ENCODE measurements around the gene CLEC2D. TPM values are rescaled to one million over a fixed set of nuclear protein-coding genes. Genes with fewer than 3 reads are reported as not detected.

CLEC2D gene
- total RNA-seq, 1 experiment from 2014 or later = 1.9 TPM

DNA sequence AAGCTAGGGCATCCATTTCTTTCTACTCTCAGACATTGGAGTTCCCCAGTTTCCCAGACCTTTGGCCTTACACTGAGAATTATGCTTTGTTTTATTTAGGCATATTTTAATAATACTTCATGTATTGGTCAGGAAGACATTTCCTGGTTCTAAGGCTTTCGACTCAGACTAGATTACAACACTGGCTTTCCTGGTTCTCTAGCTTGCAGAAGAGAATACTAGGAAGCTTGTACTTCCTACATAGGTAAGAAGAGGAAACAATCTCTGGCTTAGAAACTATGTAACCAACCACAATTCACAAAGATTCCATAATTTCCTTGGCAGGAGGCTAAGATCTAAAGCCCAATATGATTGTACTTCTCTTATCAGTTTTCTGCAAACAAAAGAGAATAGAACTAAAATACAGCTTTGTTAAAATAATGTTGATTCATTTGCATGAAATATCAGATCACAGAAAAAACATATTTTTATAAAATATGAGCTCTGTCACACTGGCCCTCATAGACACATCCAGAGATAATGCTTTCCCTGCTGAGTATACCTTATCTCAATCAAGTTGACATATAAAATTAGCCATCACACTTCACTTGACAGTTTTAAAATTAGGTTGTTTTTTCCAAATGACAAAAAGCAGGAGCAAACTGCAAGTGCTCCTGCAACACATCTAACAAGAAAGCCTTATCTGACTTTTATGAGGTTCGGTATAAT lies 30.5 kb downstream of the CLEC2D start:
- ChIA-PET RAD21 (ENCODE audit: low non-redundant PET in 1 of 2, low total read pairs in 2 of 2, uncharacterized antibody in 2 of 2, unreplicated experiment in 2 of 2) (interaction anchor here in 1 of 2 experiments (1.2 kb wide), 1 partner anchor 8 kb away, joined by 3 read pairs; no protein-coding TSS in a partner anchor), POLR2A (no interaction called here), CTCF (interaction anchor here (1.8 kb wide), 1 partner anchor 8 kb away, joined by 9 read pairs; no protein-coding TSS in a partner anchor)
- H4K20me1 ChIP-seq (ENCODE audit: insufficient read depth) = no peaks in the 10 kb centered on the region
- no peaks in the 10 kb centered on the region for H3K36me3 ChIP-seq (ENCODE audit: control insufficient read depth in 1 of 2, insufficient read depth in 2 of 2, low read length in 2 of 2)
- ATAC-seq = no peak
- H3K4me2 ChIP-seq (ENCODE audit: low read length) = no peak overlapping the region
- no peak overlapping the region for H2AFZ ChIP-seq (ENCODE audit: low read depth, low read length, poor library complexity, severe bottlenecking)
- H3K4me3 ChIP-seq (replicated peaks in 1 of 2; ENCODE audit: low read depth in 1 of 2, low read length in 2 of 2) = no peak overlapping the region
- no peak overlapping the region for H3K27ac ChIP-seq (ENCODE audit: low read depth, low read length)
- H3K9me3 ChIP-seq (ENCODE audit: control insufficient read depth in 1 of 2, insufficient read depth in 1 of 2, low read depth in 1 of 2, low read length in 2 of 2) = no peaks in the 10 kb centered on the region
- H3K79me2 ChIP-seq (ENCODE audit: insufficient read depth, low read length) = no peaks in the 10 kb centered on the region
- intact Hi-C loops (cut with micrococcal nuclease) = no loop called here
- H3K9ac ChIP-seq (ENCODE audit: low read length) = no peak overlapping the region
- H3K27me3 ChIP-seq (ENCODE audit: insufficient read depth, low read length) = no peaks in the 10 kb centered on the region
- no peaks in the 10 kb centered on the region for H3K9me2 ChIP-seq (ENCODE audit: insufficient read depth)
- DNase-seq (ENCODE audit: low read depth, low spot score) = no peak
- TF ChIP-seq, protein P1, sequence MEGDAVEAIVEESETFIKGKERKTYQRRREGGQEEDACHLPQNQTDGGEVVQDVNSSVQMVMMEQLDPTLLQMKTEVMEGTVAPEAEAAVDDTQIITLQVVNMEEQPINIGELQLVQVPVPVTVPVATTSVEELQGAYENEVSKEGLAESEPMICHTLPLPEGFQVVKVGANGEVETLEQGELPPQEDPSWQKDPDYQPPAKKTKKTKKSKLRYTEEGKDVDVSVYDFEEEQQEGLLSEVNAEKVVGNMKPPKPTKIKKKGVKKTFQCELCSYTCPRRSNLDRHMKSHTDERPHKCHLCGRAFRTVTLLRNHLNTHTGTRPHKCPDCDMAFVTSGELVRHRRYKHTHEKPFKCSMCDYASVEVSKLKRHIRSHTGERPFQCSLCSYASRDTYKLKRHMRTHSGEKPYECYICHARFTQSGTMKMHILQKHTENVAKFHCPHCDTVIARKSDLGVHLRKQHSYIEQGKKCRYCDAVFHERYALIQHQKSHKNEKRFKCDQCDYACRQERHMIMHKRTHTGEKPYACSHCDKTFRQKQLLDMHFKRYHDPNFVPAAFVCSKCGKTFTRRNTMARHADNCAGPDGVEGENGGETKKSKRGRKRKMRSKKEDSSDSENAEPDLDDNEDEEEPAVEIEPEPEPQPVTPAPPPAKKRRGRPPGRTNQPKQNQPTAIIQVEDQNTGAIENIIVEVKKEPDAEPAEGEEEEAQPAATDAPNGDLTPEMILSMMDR (IDR thresholded peaks at IDR 0.05 in 2 of 3, conservative IDR thresholded peaks at IDR 0.05 in 1 of 3; ENCODE audit: borderline replicate concordance in 1 of 3, insufficient read depth in 1 of 3, low read depth in 2 of 3, low read length in 2 of 3) = no peak
- TF ChIP-seq FOSL1 (IDR thresholded peaks at IDR 0.05; ENCODE audit: low read depth) (no peak), SIN3A (IDR thresholded peaks at IDR 0.05; ENCODE audit: low read depth) (no peak), SRF (IDR thresholded peaks at IDR 0.05; ENCODE audit: low read depth) (no peak), ELF1 (IDR thresholded peaks at IDR 0.05; ENCODE audit: borderline replicate concordance, low read depth) (no peak), EZH2 (IDR thresholded peaks at IDR 0.05) (no peak), POLR2A (IDR thresholded peaks at IDR 0.05; ENCODE audit: borderline replicate concordance, extremely low read depth, insufficient read depth, insufficient read length) (no peak), ZNF274 (IDR thresholded peaks at IDR 0.05; ENCODE audit: low read depth, low read length) (no peak), POLR2AphosphoS5 (IDR thresholded peaks at IDR 0.05; ENCODE audit: low read depth, low read length) (no peak), ZFX (IDR thresholded peaks at IDR 0.05) (no peak), JUND (IDR thresholded peaks at IDR 0.05) (no peak), SP1 (IDR thresholded peaks at IDR 0.05; ENCODE audit: low read depth) (no peak), EZH2phosphoT487 (IDR thresholded peaks at IDR 0.05; ENCODE audit: borderline replicate concordance) (no peak)
- TF ChIP-seq, protein P2, sequence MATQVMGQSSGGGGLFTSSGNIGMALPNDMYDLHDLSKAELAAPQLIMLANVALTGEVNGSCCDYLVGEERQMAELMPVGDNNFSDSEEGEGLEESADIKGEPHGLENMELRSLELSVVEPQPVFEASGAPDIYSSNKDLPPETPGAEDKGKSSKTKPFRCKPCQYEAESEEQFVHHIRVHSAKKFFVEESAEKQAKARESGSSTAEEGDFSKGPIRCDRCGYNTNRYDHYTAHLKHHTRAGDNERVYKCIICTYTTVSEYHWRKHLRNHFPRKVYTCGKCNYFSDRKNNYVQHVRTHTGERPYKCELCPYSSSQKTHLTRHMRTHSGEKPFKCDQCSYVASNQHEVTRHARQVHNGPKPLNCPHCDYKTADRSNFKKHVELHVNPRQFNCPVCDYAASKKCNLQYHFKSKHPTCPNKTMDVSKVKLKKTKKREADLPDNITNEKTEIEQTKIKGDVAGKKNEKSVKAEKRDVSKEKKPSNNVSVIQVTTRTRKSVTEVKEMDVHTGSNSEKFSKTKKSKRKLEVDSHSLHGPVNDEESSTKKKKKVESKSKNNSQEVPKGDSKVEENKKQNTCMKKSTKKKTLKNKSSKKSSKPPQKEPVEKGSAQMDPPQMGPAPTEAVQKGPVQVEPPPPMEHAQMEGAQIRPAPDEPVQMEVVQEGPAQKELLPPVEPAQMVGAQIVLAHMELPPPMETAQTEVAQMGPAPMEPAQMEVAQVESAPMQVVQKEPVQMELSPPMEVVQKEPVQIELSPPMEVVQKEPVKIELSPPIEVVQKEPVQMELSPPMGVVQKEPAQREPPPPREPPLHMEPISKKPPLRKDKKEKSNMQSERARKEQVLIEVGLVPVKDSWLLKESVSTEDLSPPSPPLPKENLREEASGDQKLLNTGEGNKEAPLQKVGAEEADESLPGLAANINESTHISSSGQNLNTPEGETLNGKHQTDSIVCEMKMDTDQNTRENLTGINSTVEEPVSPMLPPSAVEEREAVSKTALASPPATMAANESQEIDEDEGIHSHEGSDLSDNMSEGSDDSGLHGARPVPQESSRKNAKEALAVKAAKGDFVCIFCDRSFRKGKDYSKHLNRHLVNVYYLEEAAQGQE (IDR thresholded peaks at IDR 0.05; ENCODE audit: low read depth) = no peak
- TF ChIP-seq, protein P3, sequence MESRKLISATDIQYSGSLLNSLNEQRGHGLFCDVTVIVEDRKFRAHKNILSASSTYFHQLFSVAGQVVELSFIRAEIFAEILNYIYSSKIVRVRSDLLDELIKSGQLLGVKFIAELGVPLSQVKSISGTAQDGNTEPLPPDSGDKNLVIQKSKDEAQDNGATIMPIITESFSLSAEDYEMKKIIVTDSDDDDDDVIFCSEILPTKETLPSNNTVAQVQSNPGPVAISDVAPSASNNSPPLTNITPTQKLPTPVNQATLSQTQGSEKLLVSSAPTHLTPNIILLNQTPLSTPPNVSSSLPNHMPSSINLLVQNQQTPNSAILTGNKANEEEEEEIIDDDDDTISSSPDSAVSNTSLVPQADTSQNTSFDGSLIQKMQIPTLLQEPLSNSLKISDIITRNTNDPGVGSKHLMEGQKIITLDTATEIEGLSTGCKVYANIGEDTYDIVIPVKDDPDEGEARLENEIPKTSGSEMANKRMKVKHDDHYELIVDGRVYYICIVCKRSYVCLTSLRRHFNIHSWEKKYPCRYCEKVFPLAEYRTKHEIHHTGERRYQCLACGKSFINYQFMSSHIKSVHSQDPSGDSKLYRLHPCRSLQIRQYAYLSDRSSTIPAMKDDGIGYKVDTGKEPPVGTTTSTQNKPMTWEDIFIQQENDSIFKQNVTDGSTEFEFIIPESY (IDR thresholded peaks at IDR 0.05; ENCODE audit: extremely low read depth, insufficient replicate concordance, low read length) = no peak
- no TSS peak for BruUV-seq (replicated peaks)
- H3K4me1 ChIP-seq (ENCODE audit: control insufficient read depth in 1 of 2, insufficient read depth in 2 of 2, low read length in 2 of 2) = no peaks in the 10 kb centered on the region
